NCI-H2227 (cell line): ENCODE data around the gene SIK2.

Experiments used
- DNase-seq: peaks from one replicate; lab custom pipeline; 2025; ENCODE audit not compliant: unreplicated experiment; lab: John Stamatoyannopoulos, UW

SIK2 gene

DNA sequence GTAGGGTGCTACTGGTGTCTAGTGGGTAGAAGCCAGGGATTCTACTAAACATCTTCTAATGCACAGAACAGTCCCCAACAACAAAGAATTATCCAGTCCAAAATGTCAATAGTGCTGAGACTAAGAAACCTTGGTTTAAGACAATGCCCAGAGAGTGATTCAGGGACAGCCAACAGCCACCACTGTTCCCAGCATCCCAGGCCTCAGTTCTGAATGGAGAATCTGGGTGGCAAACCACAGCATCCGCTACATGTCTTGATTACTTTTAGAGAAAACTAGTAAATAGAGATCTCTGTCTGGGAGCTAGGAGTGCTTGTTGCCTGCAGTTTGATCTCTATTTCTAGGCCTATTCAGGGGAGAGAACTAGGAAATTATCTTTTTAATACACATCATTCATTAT is 20.9 kb upstream of the SIK2 start:
- no peak for DNase-seq

DNA sequence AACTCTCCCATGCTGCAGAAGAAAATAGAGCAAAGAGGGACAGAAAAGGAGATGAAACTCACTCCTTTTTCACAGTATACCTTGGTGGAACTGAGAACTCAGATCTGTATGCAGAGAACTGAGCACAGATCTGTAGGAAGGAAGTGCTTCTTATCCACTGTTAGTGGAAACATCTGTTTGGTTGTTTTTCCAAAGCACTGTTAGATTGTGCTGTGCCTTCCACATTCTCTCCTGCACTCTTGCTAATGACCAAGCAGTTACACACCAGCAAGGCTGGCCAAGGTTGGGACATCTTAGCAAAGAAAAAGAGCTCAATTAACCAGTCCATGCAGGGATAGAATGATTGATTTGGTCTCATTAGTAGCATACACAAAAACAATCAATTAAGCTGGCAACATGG is 20.1 kb upstream of the SIK2 start:
- no peak for DNase-seq

DNA sequence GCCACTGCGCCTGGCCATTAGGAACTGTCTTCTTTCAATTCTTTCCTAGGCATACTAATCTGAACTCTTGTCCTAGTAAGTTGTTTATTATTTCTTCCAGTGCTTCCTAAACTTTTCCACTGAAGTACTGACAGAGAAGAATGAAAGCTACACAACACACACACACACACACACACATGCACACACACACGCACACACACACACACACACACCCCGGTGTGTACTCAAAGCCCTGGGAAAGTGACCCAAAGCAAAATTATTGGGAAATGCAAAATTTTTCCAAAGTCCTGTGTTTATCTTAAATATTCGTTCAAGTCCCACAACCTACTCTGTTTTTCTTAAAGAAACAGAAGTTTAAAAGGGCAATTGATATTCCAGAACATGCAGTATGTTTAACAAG is 19.4 kb upstream of the SIK2 start:
- no peak for DNase-seq

DNA sequence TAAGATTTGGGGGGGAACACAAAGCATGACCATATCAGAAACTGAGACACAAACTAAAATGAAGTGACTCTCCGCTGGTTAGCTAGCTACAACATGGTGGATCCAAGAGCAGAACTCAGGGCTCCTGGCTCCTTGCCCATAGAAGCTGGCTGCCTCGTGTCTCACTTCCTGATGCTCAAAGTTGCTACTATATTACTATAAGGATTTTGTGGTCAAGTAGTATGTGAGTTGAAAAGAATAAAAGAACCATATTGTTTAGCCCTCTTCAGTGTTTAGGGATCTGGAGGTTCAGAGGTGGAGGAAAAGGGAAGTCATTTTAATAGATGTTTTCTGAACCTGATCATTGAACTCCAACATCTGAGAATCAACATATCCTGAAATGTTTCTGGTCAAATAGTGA is 16.9 kb upstream of the SIK2 start:
- DNase-seq, result no peak

DNA sequence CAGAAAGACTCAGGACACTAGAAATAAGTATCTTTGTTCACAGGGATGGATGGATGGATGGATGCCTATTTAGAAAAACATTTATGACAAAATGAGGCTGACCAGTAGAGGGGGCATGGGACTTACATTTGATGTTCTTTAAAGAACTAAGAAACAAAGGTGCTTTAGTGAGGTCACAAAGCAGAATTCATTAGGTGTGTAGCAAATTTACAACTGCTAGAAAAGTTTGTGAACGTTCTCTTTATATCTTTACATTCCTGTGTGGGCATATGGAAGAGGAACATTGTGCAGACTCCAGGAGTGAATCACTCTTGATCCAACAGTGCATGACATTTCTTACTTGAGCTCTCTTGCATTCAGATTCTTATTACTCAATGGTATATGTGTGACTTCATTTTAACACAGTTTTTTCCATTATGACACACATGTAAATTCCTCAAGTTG is 15.8 kb upstream of the SIK2 start:
- DNase-seq, result peak; percentile 43

DNA sequence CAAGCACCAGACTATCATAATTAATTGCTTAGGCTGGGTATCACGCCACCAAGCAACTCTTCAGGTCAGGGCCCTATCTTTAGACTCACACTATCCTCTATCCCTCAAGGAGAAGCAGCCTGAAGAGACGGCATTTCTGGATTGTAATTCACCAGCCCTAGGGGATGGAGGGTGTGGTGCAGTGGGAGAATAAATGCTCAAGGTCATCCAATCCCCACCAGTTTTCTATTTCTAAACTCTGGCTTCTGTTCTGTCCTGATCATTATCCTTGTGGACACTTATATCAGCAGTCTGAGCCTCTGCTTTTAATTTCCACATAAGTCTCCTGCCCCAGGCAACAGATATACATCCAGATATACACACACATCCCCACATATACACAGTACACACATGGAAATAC is 13.1 kb upstream of the SIK2 start:
- no peak for DNase-seq

DNA sequence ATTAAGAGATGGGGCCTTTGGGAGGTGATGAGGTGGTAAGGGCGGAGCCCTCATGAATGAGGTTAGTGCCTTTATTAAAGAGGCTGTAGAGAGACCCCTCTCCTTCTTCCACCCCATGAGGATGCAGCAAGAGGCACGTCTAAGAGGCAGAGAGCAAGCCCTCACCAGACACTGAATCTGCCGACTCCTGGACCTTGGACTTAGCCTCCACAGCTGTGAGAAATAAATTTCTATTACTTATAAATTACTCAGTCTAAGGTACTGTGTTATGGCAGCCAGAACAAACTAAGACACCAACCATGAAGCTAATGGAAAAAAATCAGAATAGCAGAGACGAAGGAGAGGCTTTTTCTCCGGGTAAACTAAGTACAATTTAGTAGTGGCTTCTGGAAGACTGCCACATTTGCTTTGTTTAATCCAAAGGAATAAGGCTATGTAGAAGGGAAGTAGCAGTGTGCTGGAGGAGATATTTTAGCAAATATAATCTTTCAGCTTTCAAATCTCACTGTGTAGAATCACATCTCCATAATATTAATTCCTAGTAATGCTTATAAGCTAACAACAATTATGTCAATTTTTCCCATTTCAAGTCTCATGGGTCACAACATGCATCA is 12.3 kb upstream of the SIK2 start:
- DNase-seq, result no peak

DNA sequence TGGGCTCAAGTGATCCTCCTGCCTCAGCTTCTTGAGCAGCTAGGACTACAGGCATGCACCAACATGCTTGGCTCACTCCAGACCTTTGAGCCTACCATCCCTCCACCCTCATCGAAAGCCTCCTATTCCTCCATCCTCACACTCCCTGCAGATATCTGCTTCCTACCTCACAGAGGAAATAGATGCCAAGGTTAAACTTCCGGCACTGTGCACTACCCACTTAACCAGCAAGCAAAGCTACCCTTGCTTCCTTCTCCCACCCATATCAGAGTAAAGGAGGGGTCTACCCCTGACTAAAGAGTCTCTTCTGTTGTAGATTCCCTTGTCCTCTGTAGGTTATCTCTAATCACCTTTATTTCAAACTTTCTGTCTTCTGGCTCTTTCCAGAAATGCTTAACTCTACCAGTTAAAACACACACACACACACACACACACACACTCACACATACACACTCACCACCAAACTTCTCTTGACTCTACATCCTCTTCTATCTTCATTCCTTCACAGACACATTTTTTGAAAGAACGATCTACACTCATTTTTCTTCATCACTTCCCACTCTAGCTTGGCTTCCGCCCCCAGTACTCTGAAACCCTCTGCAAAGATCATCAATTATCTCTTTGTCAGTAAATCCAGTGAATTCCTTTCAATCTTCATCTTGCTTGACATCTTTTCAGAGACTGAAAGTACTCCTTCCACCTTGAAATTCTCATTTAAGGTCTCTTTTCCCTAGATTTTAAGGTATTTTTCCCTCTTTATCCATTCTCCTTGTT is 10.9 kb upstream of the SIK2 start:
- no peak for DNase-seq

DNA sequence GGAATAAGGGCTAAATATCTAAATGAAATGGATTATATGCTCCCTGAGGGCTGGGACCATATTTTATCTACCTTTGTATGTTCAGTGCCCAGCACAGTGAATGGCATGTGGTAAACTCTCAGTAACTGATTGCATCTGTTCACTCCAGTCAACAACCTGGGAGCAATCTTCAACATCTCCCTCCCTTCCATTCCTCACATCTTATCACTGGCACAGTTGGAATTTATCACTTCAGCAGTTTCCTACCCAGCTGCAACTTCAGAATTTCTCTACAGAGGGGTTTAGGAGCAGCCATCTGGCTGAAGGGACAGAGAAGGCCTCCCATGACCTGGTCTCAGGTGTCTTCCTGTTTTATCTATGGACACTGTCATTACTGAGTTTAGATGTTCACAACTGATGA is 9.8 kb upstream of the SIK2 start:
- no peak for DNase-seq

DNA sequence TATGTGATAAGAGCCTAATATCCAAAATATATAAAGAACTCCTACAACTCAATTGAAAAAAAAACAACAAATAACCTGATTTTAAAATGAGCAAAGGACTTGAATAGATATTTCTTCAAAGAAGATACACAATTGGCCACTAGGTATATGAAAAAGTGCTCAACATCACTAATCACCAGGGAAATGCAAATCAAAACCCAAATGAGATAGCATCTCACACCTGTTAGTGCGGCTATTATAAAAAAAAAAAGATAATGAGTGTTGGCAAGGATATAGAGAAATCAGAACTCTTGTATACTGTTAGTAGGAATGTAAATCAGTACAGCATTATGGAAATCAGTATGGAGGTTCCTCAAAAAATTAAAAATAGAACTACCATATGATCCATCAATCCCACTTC is 5.9 kb upstream of the SIK2 start:
- no peak for DNase-seq

DNA sequence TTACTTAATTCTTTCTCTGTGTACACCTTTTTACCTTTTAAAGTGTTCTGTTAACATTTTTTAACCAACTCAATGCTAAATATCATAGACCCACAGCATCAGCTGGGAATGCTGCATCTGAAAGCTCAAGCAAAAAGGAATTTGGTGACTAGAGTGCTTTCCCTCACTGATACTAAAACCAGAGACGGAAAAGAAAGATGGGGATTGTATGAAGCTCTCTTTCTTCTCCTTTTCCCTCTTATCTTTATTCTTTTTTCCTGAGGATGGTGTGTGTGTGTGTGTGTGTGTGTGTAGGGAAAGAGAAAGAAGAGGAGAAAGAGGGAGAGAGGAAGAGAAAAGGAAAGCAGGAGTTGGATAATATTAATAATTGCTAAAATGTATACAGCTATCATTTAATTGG is 4.1 kb upstream of the SIK2 start:
- no peak for DNase-seq

DNA sequence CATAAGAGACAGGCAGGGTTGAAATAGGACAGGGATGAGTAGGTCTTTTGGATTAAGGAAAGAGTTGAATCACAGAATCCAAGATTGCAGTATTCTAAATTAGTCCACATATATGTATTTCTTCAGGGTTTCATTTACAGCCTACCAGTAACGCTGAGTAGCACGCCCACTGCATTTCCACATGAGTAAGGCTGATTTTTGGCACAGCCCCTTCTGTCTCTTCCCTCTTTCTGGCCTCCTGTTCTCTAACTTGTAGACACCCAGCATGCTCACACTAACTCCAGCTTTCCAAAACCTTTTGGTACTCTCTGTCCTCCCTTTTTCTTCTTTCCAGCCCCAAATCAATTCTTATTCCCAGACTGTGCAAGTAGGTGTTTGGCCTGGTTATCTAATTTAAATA is 3.7 kb upstream of the SIK2 start:
- DNase-seq, result no peak

DNA sequence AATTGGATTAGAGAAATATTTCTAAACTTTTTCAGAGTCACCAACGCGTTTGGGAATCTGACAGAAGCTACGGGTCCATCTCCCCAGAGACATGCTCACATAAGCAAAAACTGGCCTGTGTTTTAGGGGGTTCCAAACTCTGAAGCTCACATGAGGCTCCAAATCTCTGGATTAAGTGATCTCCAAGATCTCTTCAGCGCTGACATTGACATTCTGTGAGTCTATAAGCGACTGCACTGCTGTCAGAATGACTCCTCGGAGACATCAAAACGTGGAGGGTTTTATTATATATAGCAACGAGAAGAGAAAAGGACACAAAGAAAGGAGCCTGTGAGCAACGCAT is 642 bp upstream of the SIK2 start:
- DNase-seq, result no peak

DNA sequence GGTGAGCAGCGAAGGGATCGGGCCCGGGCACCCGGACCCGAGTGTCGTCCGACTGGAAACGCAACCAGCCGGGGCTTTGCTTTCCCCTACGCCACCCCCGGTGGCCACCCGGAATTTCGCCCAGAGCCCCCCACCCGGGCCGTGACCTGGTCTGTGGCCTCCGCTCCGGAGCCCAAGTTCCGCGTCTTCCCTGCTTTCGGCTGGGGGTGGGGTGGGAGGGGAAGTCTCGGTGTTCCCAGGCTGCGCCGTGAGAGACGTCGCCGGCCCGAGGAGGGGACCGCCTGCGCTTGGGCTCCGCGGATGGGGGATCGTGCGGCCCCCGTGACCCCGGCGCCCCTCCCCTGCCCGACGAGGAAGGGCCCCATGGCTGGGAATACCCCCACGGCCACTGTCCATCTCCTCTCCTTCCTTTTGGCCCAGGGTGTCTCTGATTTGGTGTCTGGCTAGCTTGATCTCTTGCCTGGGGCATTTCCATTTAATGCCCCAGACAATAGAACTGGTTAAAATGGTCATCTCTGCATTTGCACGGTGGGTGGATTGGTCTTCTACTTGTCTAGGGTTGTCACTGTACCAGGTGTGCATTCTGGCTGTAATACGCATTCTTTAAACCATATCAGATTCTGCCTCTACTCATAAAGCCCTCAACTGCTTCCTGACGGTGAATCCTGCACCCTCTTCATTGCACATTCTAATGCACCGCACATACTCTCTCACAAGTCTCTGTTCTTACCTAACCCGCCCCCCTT is 789 bp downstream of the SIK2 start:
- peak; percentile 47 for DNase-seq

DNA sequence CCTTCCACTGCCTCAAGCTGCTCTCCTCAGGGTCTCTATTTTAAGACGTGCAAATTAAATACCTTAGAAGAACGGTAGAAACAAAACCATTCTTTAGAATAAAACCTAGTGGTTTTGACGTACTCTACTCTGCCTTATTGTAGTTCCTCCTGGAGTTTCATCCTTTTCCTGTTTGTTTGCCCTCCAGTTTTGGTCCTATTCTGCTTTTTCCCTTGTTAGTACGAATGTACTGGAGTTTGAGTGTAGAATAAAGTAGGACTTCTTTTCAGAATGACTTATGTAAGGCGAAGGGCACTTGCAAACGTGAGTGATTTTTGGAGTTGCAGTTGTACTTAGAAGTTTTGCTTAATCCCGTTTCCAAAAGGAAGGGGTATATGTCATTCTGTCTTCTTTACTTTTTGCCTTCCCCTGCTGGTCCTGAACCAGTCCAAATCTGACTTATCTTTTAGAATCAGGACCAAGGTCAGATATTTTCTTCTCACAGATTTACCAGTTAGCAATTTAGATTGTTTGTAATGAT is 1.4 kb downstream of the SIK2 start:
- DNase-seq, result no peak

DNA sequence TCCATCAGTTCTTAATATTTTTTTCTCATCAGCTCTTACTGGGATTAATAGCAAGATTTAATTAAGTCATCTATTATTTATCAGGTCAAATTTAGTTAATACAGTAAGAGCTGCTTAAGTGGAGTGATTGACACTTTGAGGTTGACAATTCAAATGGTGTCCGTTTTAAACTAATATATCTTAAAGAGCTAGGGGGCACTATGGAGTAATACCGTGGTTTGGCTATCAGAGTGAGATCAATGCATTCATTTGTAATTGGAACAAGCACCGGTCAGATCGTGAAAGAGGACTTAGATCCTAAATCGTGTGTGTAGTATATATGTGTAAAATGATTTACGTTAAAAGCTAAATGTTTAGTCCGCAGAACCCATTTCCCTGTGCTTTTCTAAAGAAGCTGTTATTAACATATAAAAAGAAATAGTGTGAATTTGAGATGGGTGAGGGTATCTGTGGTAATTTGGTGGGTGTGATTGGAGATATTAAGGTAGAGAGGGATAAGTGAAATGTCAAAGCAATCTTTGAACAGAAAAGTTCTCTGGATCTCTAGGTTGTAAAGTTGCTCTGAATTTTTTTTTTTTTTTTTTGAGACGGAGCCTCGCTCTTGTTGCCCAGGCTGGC is 2.3 kb downstream of the SIK2 start:
- peak; percentile 64 for DNase-seq

DNA sequence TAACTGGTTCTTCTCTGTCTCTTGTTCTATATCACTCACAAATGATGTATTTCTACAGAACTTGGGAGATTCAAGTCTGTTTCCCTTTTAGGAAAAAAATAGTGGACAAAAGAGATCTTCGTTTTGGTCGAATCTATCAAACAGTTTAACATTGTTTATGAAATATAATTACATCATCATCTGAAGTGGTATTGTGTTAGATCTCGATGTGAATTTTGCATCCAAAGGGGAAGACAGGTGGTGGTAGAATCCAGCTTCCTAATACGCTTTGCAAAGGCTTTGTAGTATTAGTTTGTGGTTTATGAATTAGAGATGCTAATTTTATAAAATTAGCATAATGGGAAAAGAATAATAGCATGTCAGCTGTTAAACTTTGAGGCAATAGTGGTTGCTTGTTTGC is 3.4 kb downstream of the SIK2 start:
- DNase-seq, result no peak

DNA sequence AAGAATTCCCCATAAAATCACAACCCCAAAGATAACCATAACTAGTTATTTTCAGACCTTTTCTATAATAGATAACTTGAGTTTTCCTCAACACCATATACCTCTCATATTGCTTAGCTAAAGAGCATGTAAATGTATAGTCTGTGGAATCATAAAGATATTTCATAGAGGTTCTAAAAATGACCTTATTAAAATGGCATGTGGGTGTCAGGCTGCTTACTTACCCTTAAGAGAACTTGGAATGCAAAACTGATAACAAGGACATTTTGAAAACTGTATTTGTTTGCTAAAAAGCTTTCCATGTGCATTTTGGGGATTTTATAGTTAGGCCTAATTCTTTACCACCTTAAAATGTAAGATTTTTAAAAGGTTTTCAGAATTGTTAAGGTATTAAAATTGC is 4.7 kb downstream of the SIK2 start:
- no peak for DNase-seq

DNA sequence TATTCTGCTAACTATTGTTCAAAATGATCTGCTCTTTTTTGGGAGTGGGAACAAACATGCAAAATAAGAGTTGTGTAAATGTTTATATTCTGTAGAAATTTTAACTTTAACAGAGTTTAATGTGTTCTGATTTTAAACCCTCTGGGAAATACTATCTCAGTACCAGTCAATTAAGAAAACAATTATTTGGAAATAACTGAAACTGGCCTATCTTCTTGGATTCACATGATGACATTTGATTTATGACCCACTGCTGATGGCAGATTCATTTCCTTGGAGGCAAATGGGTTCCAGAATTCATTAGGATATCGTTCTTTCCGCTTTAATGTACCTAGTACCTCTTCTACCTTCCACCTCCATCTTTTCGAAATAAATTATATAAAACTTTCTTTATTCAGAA is 5.5 kb downstream of the SIK2 start:
- no peak for DNase-seq

DNA sequence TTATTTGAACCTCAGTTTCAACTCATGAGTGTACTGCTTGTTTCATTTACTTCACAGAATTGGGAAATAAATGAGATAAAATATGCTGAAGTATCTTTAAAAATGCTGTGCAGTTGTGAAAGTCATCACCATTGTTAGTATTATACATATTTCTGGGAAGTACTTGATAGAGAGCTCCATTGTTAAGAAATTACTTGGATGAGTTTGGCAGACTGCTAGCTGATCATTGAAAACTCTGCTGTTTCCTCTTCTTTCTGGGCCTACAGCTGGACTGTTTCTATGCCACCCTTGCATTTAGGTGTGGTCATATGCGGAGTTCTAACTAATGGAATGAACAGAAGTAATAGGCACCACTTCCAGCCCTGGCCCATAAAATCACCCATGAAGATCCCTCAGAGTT is 10.0 kb downstream of the SIK2 start:
- DNase-seq, result no peak

DNA sequence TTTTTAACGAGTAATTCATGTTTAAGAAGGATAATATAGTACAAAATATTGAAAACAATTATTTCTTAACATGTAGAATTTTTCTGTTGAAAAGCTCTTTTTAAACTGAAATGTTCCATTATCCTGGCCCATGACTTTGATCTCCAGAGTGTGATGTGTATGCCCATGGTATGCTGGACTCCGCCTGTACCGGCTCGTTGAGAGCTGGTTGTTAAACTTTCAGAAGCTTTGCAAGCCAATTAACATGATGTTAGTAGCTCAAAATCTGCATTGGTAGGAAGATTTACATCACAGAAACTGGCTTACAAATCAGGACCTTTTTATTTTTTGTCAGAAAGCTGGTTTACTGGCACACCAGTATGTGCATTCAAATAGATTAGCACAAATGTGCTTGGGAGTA is 15.0 kb downstream of the SIK2 start:
- DNase-seq, result no peak

DNA sequence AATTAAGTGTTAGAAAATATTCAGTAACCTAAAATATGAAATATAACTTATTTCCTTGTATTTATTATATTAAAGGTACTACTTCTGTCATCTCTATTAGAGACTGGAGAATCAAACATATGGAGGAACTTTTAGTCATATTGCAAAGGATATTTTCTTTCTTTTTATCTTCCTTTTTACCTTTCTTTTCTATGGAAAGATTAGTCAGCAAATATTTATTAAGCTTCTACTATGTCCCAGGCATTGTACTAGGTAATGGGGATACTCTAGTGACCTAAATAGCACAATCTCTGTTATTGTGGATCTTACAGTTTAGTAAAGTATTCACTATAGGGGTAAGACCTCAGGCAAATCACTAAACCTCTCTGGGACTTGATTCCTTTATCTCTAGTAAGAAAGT is 18.3 kb downstream of the SIK2 start:
- no peak for DNase-seq
